Body of pancreas (tissue), 4 donors: ENCODE results near the gene STK26. TPM values are rescaled to one million over a fixed set of nuclear protein-coding genes. Genes with fewer than 3 reads are reported as not detected.
"Not testable (repeated sequence)": the region's sequence is repeated elsewhere in the genome, so short reads cannot be mapped to it uniquely, and the experiment has no call there.

Source experiments
- ATAC-seq: fragments of 150-250 bp; one replicate; pipeline ENCODE4 v1.9.1; 2016
- DNase-seq, 4 donors: peaks; one replicate each; pipeline ENCODE4 v3.0.0-alpha.2; 2019
- H3K27ac ChIP-seq, 4 donors: fragments of 200-600 bp; sonication (generic); 1 replicate in 3 of 4; 2 replicates in 1 of 4; pipeline versions ENCODE4 v1.5.1 to v1.6.1; 2016 to 2019; ENCODE audit warnings: mild to moderate bottlenecking in 1 of 4, mixed read lengths in 1 of 4, moderate library complexity in 1 of 4
- H3K27me3 ChIP-seq, 2 donors: fragments of 200-600 bp; sonication (generic); one replicate each; pipeline ENCODE4 v1.6.0; 2016; ENCODE audit warnings: mild to moderate bottlenecking in 1 of 2
- H3K36me3 ChIP-seq, 2 donors: fragments of 200-600 bp; sonication (generic); replicated peaks in 1 of 2; 2 replicates each; pipeline ENCODE4 v1.5.1; 2016; ENCODE audit warnings: low read depth in 2 of 2; ENCODE audit not compliant: insufficient read depth in 1 of 2
- H3K4me1 ChIP-seq: fragments of 200-600 bp; sonication (generic); one replicate; pipeline ENCODE4 v1.6.0; 2016
- H3K4me3 ChIP-seq, 2 donors: fragments of 200-600 bp; sonication (generic); 1 replicate in 1 of 2; 2 replicates in 1 of 2; pipeline ENCODE4 v1.5.1; 2016 to 2019
- H3K9me3 ChIP-seq, 3 donors: fragments of 200-600 bp; sonication (generic); 1 replicate in 2 of 3; 2 replicates in 1 of 3; pipeline ENCODE4 v1.5.1; 2016
- POLR2A ChIP-seq, 3 donors: fragments of 450-650 bp; IDR thresholded peaks; one replicate each; pipeline ENCODE4 v1.6.1; 2016; ENCODE audit warnings: antibody characterized with exemption in 3 of 3, mild to moderate bottlenecking in 2 of 3
- WGBS, 2 donors: methylation state at CpG; one replicate each; pipeline ENCODE4 v1.1.5; 2017; 5-methylcytosine and 5-hydroxymethylcytosine counted together
- intact Hi-C: fragments of 100-400 bp; cut with DNase I; formaldehyde crosslinking; loops from one replicate; pipeline ENCODE4 v1.15.1; 2023
- total RNA-seq, 2 donors: library from RNA; depleted of rRNA; stranded (reverse); fragments of >200 nt; gene quantifications; one replicate each; pipeline ENCODE4 v1.1.0, GENCODE V29; 2016
- TF ChIP-seq, protein P1 (sequence below), 7 experiments: fragments of 450-650 bp in 4 of 7; fragments of 200-600 bp in 3 of 7; sonication (generic) in 3 of 7; IDR thresholded peaks; one replicate each; pipeline ENCODE4 v1.5.1; 2016 to 2019; ENCODE audit warnings: antibody characterized with exemption in 7 of 7

Gene STK26
- total RNA-seq, 2 donors from 2014 or later, result 4.9 to 5.3 TPM

DNA sequence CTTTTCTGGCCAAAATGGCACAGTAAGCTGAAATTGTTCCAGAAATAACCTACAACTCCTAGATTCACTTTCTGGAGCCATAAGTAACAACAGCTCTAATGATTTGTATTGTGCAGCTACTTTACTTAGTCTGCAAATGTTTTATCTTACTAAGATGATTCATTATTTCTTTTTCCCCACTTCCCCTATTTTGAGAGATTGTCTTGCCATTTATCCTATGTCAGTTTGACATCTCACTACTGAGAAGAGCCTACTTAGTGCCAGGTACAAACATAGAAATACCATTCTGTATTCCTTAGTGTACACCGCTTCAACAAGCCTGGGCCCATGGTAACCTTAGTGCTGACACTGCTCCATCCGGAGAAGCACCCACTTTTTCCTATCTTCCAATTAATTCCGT lies 13.8 kb upstream of the STK26 start:
- no peaks in the 10 kb centered on the region for H3K36me3 ChIP-seq
- no peaks in the 10 kb centered on the region for H3K9me3 ChIP-seq
- 79 to 82% methylated on average over 3 of the region's 3 CpGs for WGBS, 2 donors
- H3K4me1 ChIP-seq, result no peaks in the 10 kb centered on the region
- no peaks in the 10 kb centered on the region for H3K27me3 ChIP-seq
- DNase-seq (no peak), ATAC-seq (no peak)
- no peak overlapping the region for H3K27ac ChIP-seq
- TF ChIP-seq, protein P1, sequence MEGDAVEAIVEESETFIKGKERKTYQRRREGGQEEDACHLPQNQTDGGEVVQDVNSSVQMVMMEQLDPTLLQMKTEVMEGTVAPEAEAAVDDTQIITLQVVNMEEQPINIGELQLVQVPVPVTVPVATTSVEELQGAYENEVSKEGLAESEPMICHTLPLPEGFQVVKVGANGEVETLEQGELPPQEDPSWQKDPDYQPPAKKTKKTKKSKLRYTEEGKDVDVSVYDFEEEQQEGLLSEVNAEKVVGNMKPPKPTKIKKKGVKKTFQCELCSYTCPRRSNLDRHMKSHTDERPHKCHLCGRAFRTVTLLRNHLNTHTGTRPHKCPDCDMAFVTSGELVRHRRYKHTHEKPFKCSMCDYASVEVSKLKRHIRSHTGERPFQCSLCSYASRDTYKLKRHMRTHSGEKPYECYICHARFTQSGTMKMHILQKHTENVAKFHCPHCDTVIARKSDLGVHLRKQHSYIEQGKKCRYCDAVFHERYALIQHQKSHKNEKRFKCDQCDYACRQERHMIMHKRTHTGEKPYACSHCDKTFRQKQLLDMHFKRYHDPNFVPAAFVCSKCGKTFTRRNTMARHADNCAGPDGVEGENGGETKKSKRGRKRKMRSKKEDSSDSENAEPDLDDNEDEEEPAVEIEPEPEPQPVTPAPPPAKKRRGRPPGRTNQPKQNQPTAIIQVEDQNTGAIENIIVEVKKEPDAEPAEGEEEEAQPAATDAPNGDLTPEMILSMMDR (IDR thresholded peaks at IDR 0.05), result no peak
- TF ChIP-seq POLR2A (IDR thresholded peaks at IDR 0.05), result no peak
- no peak overlapping the region for H3K4me3 ChIP-seq
- intact Hi-C loops, result no loop called here

DNA sequence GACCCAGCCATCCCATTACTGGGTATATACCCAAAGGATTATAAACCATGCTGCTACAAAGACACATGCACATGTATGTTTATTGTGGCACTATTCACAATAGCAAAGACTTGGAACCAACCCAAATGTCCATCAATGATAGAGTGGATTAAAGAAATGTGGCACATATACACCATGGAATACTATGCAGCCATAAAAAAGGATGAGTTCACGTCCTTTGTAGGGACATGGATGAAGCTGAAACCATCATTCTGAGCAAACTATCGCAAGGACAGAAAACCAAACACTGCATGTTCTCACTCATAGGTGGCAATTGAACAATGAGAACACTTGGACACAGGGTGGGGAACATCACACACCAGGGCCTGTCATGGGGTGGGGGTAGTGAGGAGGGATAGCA lies 12.9 kb upstream of the STK26 start:
- ATAC-seq, H3K36me3 ChIP-seq, intact Hi-C loops, H3K4me1 ChIP-seq, H3K9me3 ChIP-seq, DNase-seq, H3K4me3 ChIP-seq, H3K27me3 ChIP-seq, H3K27ac ChIP-seq: not testable (repeated sequence)
- WGBS, 2 donors, result 80 to 88% methylated on average over 2 of the region's 2 CpGs

GRCh38 chrX:132015875-132016274 lies 7.2 kb upstream of the STK26 start:
- TF ChIP-seq, protein P1 (IDR thresholded peaks at IDR 0.05), result no peak
- no peak for TF ChIP-seq POLR2A (IDR thresholded peaks at IDR 0.05)
- WGBS, 2 donors, result 46 to 71% methylated on average over 4 of the region's 4 CpGs
- Histone ChIP-seq H3K9me3 (no peaks in the 10 kb centered on the region), H3K27ac (no peak overlapping the region), H3K36me3 (no peaks in the 10 kb centered on the region), H3K4me1 (no peaks in the 10 kb centered on the region), H3K4me3 (no peak overlapping the region), H3K27me3 (no peaks in the 10 kb centered on the region)
- DNase-seq (no peak), ATAC-seq (no peak)
- intact Hi-C loops, result no loop called here

DNA sequence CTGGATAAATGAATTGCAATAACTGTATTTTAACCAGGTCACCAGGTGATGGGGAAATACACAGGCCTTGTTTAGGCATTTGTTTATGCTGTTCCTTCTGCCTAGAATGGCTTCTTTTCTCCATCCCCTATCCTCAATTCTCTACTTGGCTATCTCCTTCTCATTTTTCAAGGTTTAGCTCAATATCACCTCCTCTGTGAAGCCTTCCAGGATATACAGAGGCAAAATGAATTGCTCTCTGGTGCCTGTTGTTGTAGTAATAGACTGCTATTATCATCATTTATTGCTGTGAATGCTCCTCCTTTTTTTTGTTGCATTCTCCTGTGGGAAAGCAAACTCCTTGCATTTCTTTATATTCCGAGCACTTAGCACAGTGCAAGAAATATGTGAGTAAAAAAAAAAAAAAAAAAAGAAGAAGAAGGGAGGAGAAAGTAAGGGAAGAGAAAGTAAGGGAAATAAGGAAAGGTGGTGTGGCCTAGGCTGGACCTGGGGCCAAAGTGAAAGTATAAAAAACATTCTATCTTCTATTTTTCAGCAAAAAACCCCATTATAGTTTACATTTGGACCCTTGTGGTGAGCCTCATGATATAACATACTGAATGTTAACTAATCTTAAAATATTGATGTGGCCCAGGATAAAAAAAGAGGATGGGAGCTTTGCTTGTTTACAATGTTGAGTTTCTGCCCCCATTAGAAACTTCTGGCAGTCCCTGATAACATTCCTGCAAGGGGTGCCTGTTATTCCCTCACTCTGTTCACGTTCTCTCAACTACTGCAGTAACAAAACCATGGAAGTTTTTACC lies 6.3 kb upstream of the STK26 start:
- DNase-seq (no peak), ATAC-seq (no peak)
- no peak overlapping the region for H3K27ac ChIP-seq
- H3K36me3 ChIP-seq, result no peaks in the 10 kb centered on the region
- no peaks in the 10 kb centered on the region for H3K27me3 ChIP-seq
- 68 to 81% methylated on average over 2 of the region's 2 CpGs for WGBS, 2 donors
- H3K4me1 ChIP-seq, result no peaks in the 10 kb centered on the region
- H3K9me3 ChIP-seq, result no peaks in the 10 kb centered on the region
- intact Hi-C loops, result no loop called here
- TF ChIP-seq, protein P1 (IDR thresholded peaks at IDR 0.05), result no peak
- TF ChIP-seq POLR2A (IDR thresholded peaks at IDR 0.05), result no peak
- no peak overlapping the region for H3K4me3 ChIP-seq

- Histone ChIP-seq H3K27me3 (no peaks in the 10 kb centered on the region), H3K9me3 (no peaks in the 10 kb centered on the region), H3K36me3 (no peaks in the 10 kb centered on the region), H3K4me3 (no peak overlapping the region), H3K27ac (no peak overlapping the region), H3K4me1 (peaks cover 6% of the 10 kb centered on the region)
- no peak for ATAC-seq
- WGBS, 2 donors, result 100% methylated on average over 1 of the region's 1 CpG
- TF ChIP-seq POLR2A (IDR thresholded peaks at IDR 0.05), result no peak
- no peak for DNase-seq
- intact Hi-C loops, result no loop called here
Observed at GRCh38 chrX:132017431-132018185, 5.5 kb upstream of the STK26 start.
